Testis (tissue), 2 donors: ENCODE results near the gene RUNX1.

Experiments used
- POLR2A ChIP-seq: fragments of 450-650 bp; IDR thresholded peaks from one replicate; pipeline ENCODE4 v1.6.1; 2017; ENCODE audit warnings: antibody characterized with exemption, mild to moderate bottlenecking, moderate library complexity
- TF ChIP-seq, protein P1 (sequence below), 3 experiments: fragments of 450-650 bp in 2 of 3; fragments of 200-600 bp in 1 of 3; sonication (generic) in 1 of 3; IDR thresholded peaks; one replicate each; pipeline ENCODE4 v1.5.1; 2016 to 2019; ENCODE audit warnings: antibody characterized with exemption in 3 of 3, mild to moderate bottlenecking in 2 of 3, moderate library complexity in 1 of 3

- TF ChIP-seq POLR2A, result no peak
- TF ChIP-seq, protein P1, sequence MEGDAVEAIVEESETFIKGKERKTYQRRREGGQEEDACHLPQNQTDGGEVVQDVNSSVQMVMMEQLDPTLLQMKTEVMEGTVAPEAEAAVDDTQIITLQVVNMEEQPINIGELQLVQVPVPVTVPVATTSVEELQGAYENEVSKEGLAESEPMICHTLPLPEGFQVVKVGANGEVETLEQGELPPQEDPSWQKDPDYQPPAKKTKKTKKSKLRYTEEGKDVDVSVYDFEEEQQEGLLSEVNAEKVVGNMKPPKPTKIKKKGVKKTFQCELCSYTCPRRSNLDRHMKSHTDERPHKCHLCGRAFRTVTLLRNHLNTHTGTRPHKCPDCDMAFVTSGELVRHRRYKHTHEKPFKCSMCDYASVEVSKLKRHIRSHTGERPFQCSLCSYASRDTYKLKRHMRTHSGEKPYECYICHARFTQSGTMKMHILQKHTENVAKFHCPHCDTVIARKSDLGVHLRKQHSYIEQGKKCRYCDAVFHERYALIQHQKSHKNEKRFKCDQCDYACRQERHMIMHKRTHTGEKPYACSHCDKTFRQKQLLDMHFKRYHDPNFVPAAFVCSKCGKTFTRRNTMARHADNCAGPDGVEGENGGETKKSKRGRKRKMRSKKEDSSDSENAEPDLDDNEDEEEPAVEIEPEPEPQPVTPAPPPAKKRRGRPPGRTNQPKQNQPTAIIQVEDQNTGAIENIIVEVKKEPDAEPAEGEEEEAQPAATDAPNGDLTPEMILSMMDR (IDR thresholded peaks at IDR 0.05), result no peak
Measured at GRCh38 chr21:35004314-35004713, 44.8 kb downstream of the RUNX1 start.
